Ovary (tissue), 9 donors: ENCODE measurements around the gene ST3GAL3. TPM values are rescaled to one million over a fixed set of nuclear protein-coding genes. Genes with fewer than 3 reads are reported as not detected.
A peak's percentile ranks its signal among the peaks of the same experiment; 100 is the strongest.

Experiments used
- DNase-seq, 5 donors: peaks; one replicate each; pipeline ENCODE4 v3.0.0-alpha.2; 2019 to 2020
- H3K27ac ChIP-seq, 2 donors: fragments of 200-600 bp; one replicate each; pipeline versions ENCODE4 v1.5.1 to v1.8.0; 2019 to 2022
- H3K27me3 ChIP-seq: fragments of 200-600 bp; one replicate; pipeline ENCODE4 v1.8.0; 2022
- H3K36me3 ChIP-seq: fragments of 200-600 bp; sonication (generic); one replicate; pipeline ENCODE4 v1.5.1; 2019
- H3K4me1 ChIP-seq: one replicate; pipeline ENCODE4 v1.8.1; 2013; ENCODE audit warnings: mild to moderate bottlenecking, moderate library complexity; ENCODE audit not compliant: insufficient read depth
- H3K4me3 ChIP-seq: fragments of 200-600 bp; sonication (generic); one replicate; pipeline ENCODE4 v1.5.1; 2017
- H3K9me3 ChIP-seq, 2 donors: fragments of 200-600 bp in 1 of 2; sonication (generic) in 1 of 2; one replicate each; pipeline versions ENCODE4 v1.5.1 to v1.8.1; 2013 to 2019; ENCODE audit warnings: mild to moderate bottlenecking in 1 of 2, moderate library complexity in 1 of 2
- CTCF ChIP-seq, 3 donors: fragments of 450-650 bp in 2 of 3; fragments of 200-600 bp in 1 of 3; IDR thresholded peaks; one replicate each; pipeline versions ENCODE4 v1.5.1 to v1.8.0; 2016 to 2022; ENCODE audit warnings: antibody characterized with exemption in 3 of 3, mild to moderate bottlenecking in 1 of 3
- EP300 ChIP-seq: sonication (generic); formaldehyde crosslinking; IDR thresholded peaks from one replicate; pipeline ENCODE4 v1.6.1; 2017; ENCODE audit warnings: antibody characterized with exemption
- POLR2A ChIP-seq: fragments of 450-650 bp; IDR thresholded peaks from one replicate; pipeline ENCODE4 v1.6.1; 2017; ENCODE audit warnings: antibody characterized with exemption, mild to moderate bottlenecking, moderate library complexity
- WGBS, 3 donors: extraction: QIAGEN DNeasy Blood & Tissue Kit in 1 of 3; methylation state at CpG; one replicate each; pipeline versions ENCODE4 v1.1.5 to v1.1.7; 2013 to 2017; 5-methylcytosine and 5-hydroxymethylcytosine counted together
- intact Hi-C, 4 donors: fragments of 100-400 bp; cut with DNase I; formaldehyde crosslinking; loops; one replicate each; pipeline versions ENCODE4 v1.11.0 to v1.15.1; 2022 to 2023
- polyA plus RNA-seq, 2 donors: library from polyadenylated mRNA; stranded (reverse); fragments of 200-250 nt in 1 of 2; fragments of 350-450 nt in 1 of 2; fragmentation: Illumina TruSeq in 1 of 2; extraction: RNeasy Lipid Tissue Mini Kit (QIAGEN cat#74804) in 1 of 2; gene quantifications; one replicate each; pipeline ENCODE4 v1.2.3, GENCODE V29; 2013 to 2014
- total RNA-seq, 7 donors: library from RNA; depleted of rRNA in 2 of 7; stranded (reverse); fragments of >200 nt in 2 of 7; fragmentation: NEBNext Ultra II Directional in 3 of 7; extraction: Animal tissue kit (Norgen Biotek cat#: 25700) in 3 of 7; gene quantifications; one replicate each; pipeline versions ENCODE4 v1.1.0 to v1.2.4, GENCODE V29; 2016 to 2023
- donor health status: DM: no; HTN: no; CAD: no; lungs with moderate emphysema.
- donor health status: DM: no; HTN: no; CAD: no.
- donor health status: Bipolar disorder and iron deficiency.
- donor health status: DM: yes; HTN: yes; CAD: no.
- donor health status: DM: no; HTN: no; CAD: no.
- donor health status: DM: yes; HTN: yes; CAD: no.

The ST3GAL3 gene
- total and polyA plus RNA-seq, 9 donors, result 11.4 to 43.3 (median 27.1) TPM

- Histone ChIP-seq H3K4me3 (peak overlapping the region; percentile 74), H3K27ac (no peak overlapping the region), H3K4me1 (peaks cover 10% of the 10 kb centered on the region), H3K36me3 (no peaks in the 10 kb centered on the region), H3K9me3 (no peaks in the 10 kb centered on the region), H3K27me3 (no peaks in the 10 kb centered on the region)
- no peak for TF ChIP-seq EP300
- 40 to 49% (median 42%) methylated on average over 5 of the region's 5 CpGs for WGBS, 3 donors
- intact Hi-C loops, result no loop called here
- DNase-seq, result no peak
These were observed 263.2 kb downstream of the ST3GAL3 start for GRCh38 chr1:43970502-43970901.

- H3K36me3 ChIP-seq, result no peaks in the 10 kb centered on the region
- H3K9me3 ChIP-seq, result no peaks in the 10 kb centered on the region
- DNase-seq, result no peak
- intact Hi-C loops, result no loop called here
- no peak overlapping the region for H3K4me3 ChIP-seq
- peaks cover 13% of the 10 kb centered on the region for H3K4me1 ChIP-seq
- 62 to 80% (median 71%) methylated on average over 9 of the region's 9 CpGs for WGBS, 3 donors
- H3K27ac ChIP-seq, result no peak overlapping the region
- TF ChIP-seq CTCF (IDR thresholded peaks at IDR 0.05), result no peak
- TF ChIP-seq POLR2A, result no peak
- no peak for TF ChIP-seq EP300
- no peaks in the 10 kb centered on the region for H3K27me3 ChIP-seq
These were observed 263.6 kb downstream of the ST3GAL3 start for GRCh38 chr1:43970911-43971310.

- 91 to 95% (median 93%) methylated on average over 17 of the region's 17 CpGs for WGBS, 3 donors
- Histone ChIP-seq H3K9me3 (no peaks in the 10 kb centered on the region), H3K4me1 (peaks cover 13% of the 10 kb centered on the region), H3K27me3 (no peaks in the 10 kb centered on the region), H3K36me3 (no peaks in the 10 kb centered on the region), H3K4me3 (no peak overlapping the region), H3K27ac (no peak overlapping the region)
- TF ChIP-seq CTCF (IDR thresholded peaks at IDR 0.05) (no peak), EP300 (no peak), POLR2A (no peak)
- no peak for DNase-seq
- intact Hi-C loops, result no loop called here
These were observed 264.1 kb downstream of the ST3GAL3 start for GRCh38 chr1:43971336-43971980.

- Histone ChIP-seq H3K4me3 (peak overlapping the region; percentile 92), H3K27me3 (no peaks in the 10 kb centered on the region), H3K4me1 (peaks cover 20% of the 10 kb centered on the region), H3K36me3 (no peaks in the 10 kb centered on the region), H3K27ac (peak overlapping the region; percentile 43 to 78), H3K9me3 (no peaks in the 10 kb centered on the region)
- DNase-seq, result no peak
- TF ChIP-seq CTCF (IDR thresholded peaks at IDR 0.05) (no peak), EP300 (no peak), POLR2A (no peak)
- 36 to 44% (median 41%) methylated on average over 9 of the region's 9 CpGs for WGBS, 3 donors
- intact Hi-C loops, result no loop called here
These were observed 266.7 kb downstream of the ST3GAL3 start for GRCh38 chr1:43973981-43974442.
